ENCODE data around the gene TFAP2D. TPM values are rescaled to one million over a fixed set of nuclear protein-coding genes. Genes with fewer than 3 reads are reported as not detected.

TFAP2D gene
- total RNA-seq: not detected in 2 replicates

DNA sequence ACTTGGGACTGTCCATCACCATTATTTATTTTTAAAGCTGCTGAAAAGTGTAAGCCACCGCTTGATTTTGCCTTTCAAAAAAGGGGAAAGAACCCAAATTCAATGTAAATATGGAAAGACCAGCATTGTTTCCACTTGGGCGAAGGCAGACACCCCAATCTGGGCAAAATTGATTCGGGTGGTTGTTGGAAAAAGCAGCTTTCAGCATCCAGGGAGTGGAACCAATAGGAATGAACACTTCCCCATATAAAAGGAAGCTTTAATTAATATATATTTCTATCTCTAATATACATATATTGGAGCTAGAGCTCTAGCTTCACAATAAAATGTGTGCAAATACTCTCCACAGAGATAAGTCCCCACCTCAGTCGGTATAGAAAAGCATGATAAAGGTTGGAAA is at the start of gene TFAP2D:
Gene TFAP2D (plus strand): TSS at position 301 of the 400 bp plus-strand sequence. CDS start 530 bp downstream, outside the sequence.
- Histone ChIP-seq H3K79me2 (ENCODE audit: insufficient read depth, low read length) (no peaks in the 10 kb centered on the region), H2AFZ (ENCODE audit: low read length) (no peak within 1 kb of the TSS), H3K4me3 (ENCODE audit: insufficient read depth, low read length) (no peak within 1 kb of the TSS), H3K4me2 (ENCODE audit: insufficient read depth, low read length) (no peak within 1 kb of the TSS), H3K27ac (ENCODE audit: low read depth, low read length) (no peak within 1 kb of the TSS), H3K36me3 (ENCODE audit: insufficient read depth, low read length) (no peaks in the 10 kb centered on the region), H4K20me1 (ENCODE audit: insufficient read depth, low read length) (no peaks in the 10 kb centered on the region), H3K27me3 (ENCODE audit: insufficient read depth, low read length) (peaks cover 4% of the 10 kb centered on the region), H3K4me1 (ENCODE audit: insufficient read depth, low read length) (no peaks in the 10 kb centered on the region), H3K9me3 (ENCODE audit: low read depth, low read length) (no peaks in the 10 kb centered on the region)
- DNase-seq (ENCODE audit: insufficient read length, low spot score, missing footprints): no peak
- TF ChIP-seq, protein P1, sequence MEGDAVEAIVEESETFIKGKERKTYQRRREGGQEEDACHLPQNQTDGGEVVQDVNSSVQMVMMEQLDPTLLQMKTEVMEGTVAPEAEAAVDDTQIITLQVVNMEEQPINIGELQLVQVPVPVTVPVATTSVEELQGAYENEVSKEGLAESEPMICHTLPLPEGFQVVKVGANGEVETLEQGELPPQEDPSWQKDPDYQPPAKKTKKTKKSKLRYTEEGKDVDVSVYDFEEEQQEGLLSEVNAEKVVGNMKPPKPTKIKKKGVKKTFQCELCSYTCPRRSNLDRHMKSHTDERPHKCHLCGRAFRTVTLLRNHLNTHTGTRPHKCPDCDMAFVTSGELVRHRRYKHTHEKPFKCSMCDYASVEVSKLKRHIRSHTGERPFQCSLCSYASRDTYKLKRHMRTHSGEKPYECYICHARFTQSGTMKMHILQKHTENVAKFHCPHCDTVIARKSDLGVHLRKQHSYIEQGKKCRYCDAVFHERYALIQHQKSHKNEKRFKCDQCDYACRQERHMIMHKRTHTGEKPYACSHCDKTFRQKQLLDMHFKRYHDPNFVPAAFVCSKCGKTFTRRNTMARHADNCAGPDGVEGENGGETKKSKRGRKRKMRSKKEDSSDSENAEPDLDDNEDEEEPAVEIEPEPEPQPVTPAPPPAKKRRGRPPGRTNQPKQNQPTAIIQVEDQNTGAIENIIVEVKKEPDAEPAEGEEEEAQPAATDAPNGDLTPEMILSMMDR (IDR thresholded peaks at IDR 0.05; ENCODE audit: extremely low read depth, low read depth, low read length): no peak

DNA sequence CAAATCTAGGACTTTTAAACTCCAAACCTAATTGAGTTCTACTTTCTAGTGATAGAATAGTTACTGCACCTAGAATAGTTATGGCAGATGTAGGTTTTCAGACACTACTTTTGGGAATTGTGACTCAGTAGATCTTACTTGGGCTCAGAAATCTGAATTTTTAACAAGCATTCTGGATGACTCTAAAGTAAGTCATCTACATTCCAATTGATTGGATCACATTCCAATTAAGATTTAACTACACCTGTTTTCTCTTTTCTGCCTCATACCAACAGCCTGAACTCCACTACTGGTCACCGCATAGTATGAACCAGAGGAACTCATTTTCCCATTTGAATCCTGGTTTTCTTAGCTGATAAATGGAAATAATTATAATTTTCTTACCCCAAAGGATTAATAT is 49.5 kb upstream of the TFAP2D start:
- TF ChIP-seq, protein P1 (IDR thresholded peaks at IDR 0.05; ENCODE audit: extremely low read depth, low read depth, low read length): no peak
- Histone ChIP-seq H3K27ac (ENCODE audit: low read depth, low read length) (no peak overlapping the region), H3K36me3 (ENCODE audit: insufficient read depth, low read length) (no peaks in the 10 kb centered on the region), H4K20me1 (ENCODE audit: insufficient read depth, low read length) (no peaks in the 10 kb centered on the region), H3K4me2 (ENCODE audit: insufficient read depth, low read length) (no peak overlapping the region), H3K4me1 (ENCODE audit: insufficient read depth, low read length) (no peaks in the 10 kb centered on the region), H2AFZ (ENCODE audit: low read length) (no peak overlapping the region), H3K79me2 (ENCODE audit: insufficient read depth, low read length) (no peaks in the 10 kb centered on the region), H3K27me3 (ENCODE audit: insufficient read depth, low read length) (no peaks in the 10 kb centered on the region), H3K9me3 (ENCODE audit: low read depth, low read length) (no peaks in the 10 kb centered on the region), H3K4me3 (ENCODE audit: insufficient read depth, low read length) (no peak overlapping the region)
- DNase-seq (ENCODE audit: insufficient read length, low spot score, missing footprints): no peak

DNA sequence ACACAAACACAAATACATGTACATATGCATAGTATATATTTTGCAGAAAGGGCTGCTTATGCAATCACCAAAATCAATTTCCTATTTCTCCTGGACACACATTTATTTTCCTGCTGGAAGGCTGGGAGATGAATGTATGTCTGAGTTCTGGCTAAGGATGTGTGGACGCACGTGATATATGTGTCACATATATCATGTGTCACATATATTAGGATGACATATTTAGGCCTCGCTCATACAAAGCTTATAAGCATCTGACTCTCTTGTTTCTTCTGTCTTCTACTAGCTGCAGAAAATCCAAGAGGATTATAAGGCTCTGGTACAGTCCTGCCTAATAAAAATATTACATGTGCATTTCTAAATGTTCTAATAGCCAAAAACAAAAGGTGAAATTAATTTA is 47.2 kb upstream of the TFAP2D start:
- H3K9me3 ChIP-seq (ENCODE audit: low read depth, low read length): no peaks in the 10 kb centered on the region

DNA sequence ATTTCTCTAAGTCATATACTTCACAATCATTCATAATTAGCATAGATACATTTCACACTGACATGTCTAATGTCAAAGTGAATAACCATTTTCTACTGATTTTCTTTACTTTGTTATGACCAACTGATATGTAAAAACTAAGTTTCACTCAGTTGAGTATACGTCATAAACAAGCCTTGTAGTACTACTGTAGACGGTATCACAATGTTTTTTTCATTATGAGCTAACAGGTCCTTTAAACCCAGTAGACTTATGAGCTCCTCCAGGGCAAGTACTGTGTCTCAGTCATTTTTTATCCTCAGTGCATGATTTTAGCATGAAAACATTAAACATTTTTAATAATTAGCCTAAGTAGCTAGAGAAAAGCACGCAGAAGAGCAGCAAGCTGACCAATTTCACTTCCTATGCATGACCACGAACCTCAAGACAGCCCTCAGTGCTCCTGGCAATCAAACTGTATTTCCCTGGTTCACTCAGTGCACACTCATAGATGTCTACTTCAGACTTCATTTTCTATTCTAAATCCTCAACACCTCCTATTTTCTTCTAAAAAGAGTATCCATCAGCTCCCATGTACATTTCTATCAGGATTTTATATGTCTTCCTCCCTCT is 32.0 kb upstream of the TFAP2D start:
- DNase-seq (ENCODE audit: insufficient read length, low spot score, missing footprints): no peak
- Histone ChIP-seq H3K79me2 (ENCODE audit: insufficient read depth, low read length) (no peaks in the 10 kb centered on the region), H3K9me3 (ENCODE audit: low read depth, low read length) (no peaks in the 10 kb centered on the region), H3K4me3 (ENCODE audit: insufficient read depth, low read length) (no peak overlapping the region), H3K36me3 (ENCODE audit: insufficient read depth, low read length) (no peaks in the 10 kb centered on the region), H4K20me1 (ENCODE audit: insufficient read depth, low read length) (no peaks in the 10 kb centered on the region), H3K4me2 (ENCODE audit: insufficient read depth, low read length) (no peak overlapping the region), H3K4me1 (ENCODE audit: insufficient read depth, low read length) (no peaks in the 10 kb centered on the region), H3K27me3 (ENCODE audit: insufficient read depth, low read length) (no peaks in the 10 kb centered on the region), H2AFZ (ENCODE audit: low read length) (no peak overlapping the region), H3K27ac (ENCODE audit: low read depth, low read length) (no peak overlapping the region)
- TF ChIP-seq, protein P1 (IDR thresholded peaks at IDR 0.05; ENCODE audit: extremely low read depth, low read depth, low read length): no peak

More for the DNA sequence above, 47.2 kb upstream of the TFAP2D start:
- Histone ChIP-seq H3K27ac (ENCODE audit: low read depth, low read length) (no peak overlapping the region), H3K27me3 (ENCODE audit: insufficient read depth, low read length) (no peaks in the 10 kb centered on the region), H3K36me3 (ENCODE audit: insufficient read depth, low read length) (no peaks in the 10 kb centered on the region), H2AFZ (ENCODE audit: low read length) (no peak overlapping the region), H3K4me2 (ENCODE audit: insufficient read depth, low read length) (no peak overlapping the region), H3K4me1 (ENCODE audit: insufficient read depth, low read length) (no peaks in the 10 kb centered on the region), H4K20me1 (ENCODE audit: insufficient read depth, low read length) (no peaks in the 10 kb centered on the region), H3K4me3 (ENCODE audit: insufficient read depth, low read length) (no peak overlapping the region), H3K79me2 (ENCODE audit: insufficient read depth, low read length) (no peaks in the 10 kb centered on the region)
- DNase-seq (ENCODE audit: insufficient read length, low spot score, missing footprints): no peak
- TF ChIP-seq, protein P1 (IDR thresholded peaks at IDR 0.05; ENCODE audit: extremely low read depth, low read depth, low read length): no peak
